Esophagus muscularis mucosa (tissue), 4 donors: ENCODE data around the gene RPS6KB1. TPM values are rescaled to one million over a fixed set of nuclear protein-coding genes. Genes with fewer than 3 reads are reported as not detected.
"Not testable (repeated sequence)": the region's sequence is repeated elsewhere in the genome, so short reads cannot be mapped to it uniquely, and the experiment has no call there.

Experiments used
- DNase-seq: peaks from one replicate; pipeline ENCODE4 v3.0.0-alpha.2; 2017; ENCODE audit errors: extremely low spot score
- H3K27ac ChIP-seq, 4 donors: fragments of 200-600 bp; sonication (generic); replicated peaks in 1 of 4; 1 replicate in 3 of 4; 2 replicates in 1 of 4; pipeline ENCODE4 v1.5.1; 2016 to 2019; ENCODE audit warnings: mild to moderate bottlenecking in 1 of 4
- H3K27me3 ChIP-seq, 4 donors: fragments of 200-600 bp; sonication (generic); one replicate each; pipeline versions ENCODE4 v1.5.1 to v1.6.0; 2016 to 2019
- H3K36me3 ChIP-seq, 4 donors: fragments of 200-600 bp; sonication (generic); one replicate each; pipeline ENCODE4 v1.5.1; 2016 to 2019
- H3K4me1 ChIP-seq, 4 donors: fragments of 200-600 bp; sonication (generic); one replicate each; pipeline ENCODE4 v1.5.1; 2016 to 2019
- H3K4me3 ChIP-seq, 4 donors: fragments of 200-600 bp; sonication (generic); 1 replicate in 2 of 4; 2 replicates in 2 of 4; pipeline ENCODE4 v1.5.1; 2016 to 2019; ENCODE audit warnings: mild to moderate bottlenecking in 4 of 4, moderate library complexity in 1 of 4
- H3K9me3 ChIP-seq, 4 donors: fragments of 200-600 bp; sonication (generic); 1 replicate in 3 of 4; 2 replicates in 1 of 4; pipeline ENCODE4 v1.5.1; 2016 to 2019
- EP300 ChIP-seq: sonication (generic); formaldehyde crosslinking; IDR thresholded peaks from one replicate; pipeline ENCODE4 v1.6.1; 2017; ENCODE audit warnings: antibody characterized with exemption
- POLR2A ChIP-seq: fragments of 450-650 bp; IDR thresholded peaks from one replicate; pipeline ENCODE4 v1.6.1; 2017; ENCODE audit warnings: antibody characterized with exemption, moderate library complexity, mild to moderate bottlenecking, low read depth
- POLR2AphosphoS5 ChIP-seq, 2 donors: sonication (generic); formaldehyde crosslinking; IDR thresholded peaks; one replicate each; pipeline ENCODE4 v1.6.1; 2017; ENCODE audit warnings: antibody characterized with exemption in 2 of 2
- WGBS: methylation state at CpG from one replicate; pipeline ENCODE4 v1.1.5; 2018; 5-methylcytosine and 5-hydroxymethylcytosine counted together
- intact Hi-C: fragments of 100-400 bp; cut with DNase I; formaldehyde crosslinking; loops from one replicate; pipeline ENCODE4 v1.15.1; 2023
- total RNA-seq, 4 donors: library from RNA; depleted of rRNA; stranded (reverse); fragments of >200 nt; gene quantifications; one replicate each; pipeline versions ENCODE4 v1.1.0 to v1.2.1, GENCODE V29; 2016
- TF ChIP-seq, protein P1 (sequence below), 3 experiments: fragments of 200-600 bp in 2 of 3; fragments of 450-650 bp in 1 of 3; sonication (generic) in 2 of 3; IDR thresholded peaks; one replicate each; pipeline ENCODE4 v1.5.1; 2017 to 2019; ENCODE audit warnings: antibody characterized with exemption in 3 of 3, mild to moderate bottlenecking in 2 of 3, moderate library complexity in 1 of 3

The RPS6KB1 gene
- total RNA-seq, 4 donors from 2014 or later: 26.6 to 45.2 (median 33.4) TPM

- peak overlapping the region in 1 of 4 donors; percentile 81 for H3K4me3 ChIP-seq
- H3K9me3 ChIP-seq: no peaks in the 10 kb centered on the region
- TF ChIP-seq POLR2A: no peak
- TF ChIP-seq POLR2AphosphoS5 (IDR thresholded peaks at IDR 0.05): no peak
- TF ChIP-seq, protein P1, sequence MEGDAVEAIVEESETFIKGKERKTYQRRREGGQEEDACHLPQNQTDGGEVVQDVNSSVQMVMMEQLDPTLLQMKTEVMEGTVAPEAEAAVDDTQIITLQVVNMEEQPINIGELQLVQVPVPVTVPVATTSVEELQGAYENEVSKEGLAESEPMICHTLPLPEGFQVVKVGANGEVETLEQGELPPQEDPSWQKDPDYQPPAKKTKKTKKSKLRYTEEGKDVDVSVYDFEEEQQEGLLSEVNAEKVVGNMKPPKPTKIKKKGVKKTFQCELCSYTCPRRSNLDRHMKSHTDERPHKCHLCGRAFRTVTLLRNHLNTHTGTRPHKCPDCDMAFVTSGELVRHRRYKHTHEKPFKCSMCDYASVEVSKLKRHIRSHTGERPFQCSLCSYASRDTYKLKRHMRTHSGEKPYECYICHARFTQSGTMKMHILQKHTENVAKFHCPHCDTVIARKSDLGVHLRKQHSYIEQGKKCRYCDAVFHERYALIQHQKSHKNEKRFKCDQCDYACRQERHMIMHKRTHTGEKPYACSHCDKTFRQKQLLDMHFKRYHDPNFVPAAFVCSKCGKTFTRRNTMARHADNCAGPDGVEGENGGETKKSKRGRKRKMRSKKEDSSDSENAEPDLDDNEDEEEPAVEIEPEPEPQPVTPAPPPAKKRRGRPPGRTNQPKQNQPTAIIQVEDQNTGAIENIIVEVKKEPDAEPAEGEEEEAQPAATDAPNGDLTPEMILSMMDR (IDR thresholded peaks at IDR 0.05): no peak
- no peak for TF ChIP-seq EP300
- intact Hi-C loops: loop anchor here (5.0 kb wide), 1 partner anchor 74 kb away; no protein-coding TSS in a partner anchor
- no peak for DNase-seq
- H3K36me3 ChIP-seq: peaks cover 0 to 16% (median 6%) of the 10 kb centered on the region in 4 donors
- no peaks in the 10 kb centered on the region for H3K27me3 ChIP-seq
- H3K4me1 ChIP-seq: peaks cover 15 to 22% (median 19%) of the 10 kb centered on the region in 4 donors
- WGBS: 89% methylated on average over 6 of the region's 6 CpGs
- H3K27ac ChIP-seq: no peak overlapping the region
Measured at GRCh38 chr17:59962739-59963318, 69.9 kb downstream of the RPS6KB1 start.

DNA sequence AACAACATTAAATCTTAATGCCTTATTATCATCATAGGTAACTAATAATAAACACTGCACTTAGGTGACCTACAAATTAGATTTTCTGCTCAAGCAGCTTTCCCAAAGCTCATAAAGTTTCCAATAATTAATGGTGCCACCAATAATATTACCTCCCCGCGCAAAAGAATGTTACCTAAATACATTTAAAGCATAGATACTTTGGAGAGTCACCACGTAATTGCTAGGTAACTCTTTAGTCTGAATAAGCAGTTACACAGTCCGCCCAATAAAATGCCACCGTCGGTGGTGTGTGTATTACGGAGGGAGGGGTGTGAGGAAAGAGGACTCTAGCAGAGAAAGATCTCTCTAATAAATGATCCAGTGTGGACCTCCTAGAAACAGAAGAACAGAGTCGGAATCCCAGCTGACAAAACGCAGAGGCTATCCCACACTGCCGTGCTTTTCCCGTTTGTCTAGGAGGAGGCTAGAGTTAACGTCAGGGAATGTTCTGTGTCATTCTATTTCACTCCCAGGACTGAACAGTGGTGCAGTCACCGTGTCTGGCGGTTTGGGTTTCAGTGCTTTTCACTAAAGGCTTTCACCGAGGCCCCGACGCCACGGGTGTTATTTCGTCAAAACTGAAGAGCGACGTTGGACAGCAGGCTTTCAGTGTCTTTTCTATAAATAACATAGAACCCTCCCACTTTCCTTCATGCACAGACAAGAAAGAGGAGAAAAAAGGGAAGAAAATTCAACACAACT is 71.0 kb downstream of the RPS6KB1 start:
- intact Hi-C loops: loop anchor here (5.0 kb wide), 1 partner anchor 73 kb away; no protein-coding TSS in a partner anchor
- Histone ChIP-seq H3K4me3 (peak overlapping the region; percentile 79 to 87 (median 83)), H3K27me3 (no peaks in the 10 kb centered on the region), H3K36me3 (peaks cover 0 to 5% (median 2%) of the 10 kb centered on the region in 4 donors), H3K27ac (peak overlapping the region; percentile 94 to 96 (median 95)), H3K9me3 (no peaks in the 10 kb centered on the region), H3K4me1 (peaks cover 15 to 22% (median 19%) of the 10 kb centered on the region in 4 donors)
- WGBS: 3% methylated on average over 21 of the region's 21 CpGs
- TF ChIP-seq POLR2A: no peak
- no peak for TF ChIP-seq EP300
- peak; percentile 13 to 64 for TF ChIP-seq POLR2AphosphoS5 (IDR thresholded peaks at IDR 0.05)
- TF ChIP-seq, protein P1 (IDR thresholded peaks at IDR 0.05): no peak
- peak; percentile 91 for DNase-seq

DNA sequence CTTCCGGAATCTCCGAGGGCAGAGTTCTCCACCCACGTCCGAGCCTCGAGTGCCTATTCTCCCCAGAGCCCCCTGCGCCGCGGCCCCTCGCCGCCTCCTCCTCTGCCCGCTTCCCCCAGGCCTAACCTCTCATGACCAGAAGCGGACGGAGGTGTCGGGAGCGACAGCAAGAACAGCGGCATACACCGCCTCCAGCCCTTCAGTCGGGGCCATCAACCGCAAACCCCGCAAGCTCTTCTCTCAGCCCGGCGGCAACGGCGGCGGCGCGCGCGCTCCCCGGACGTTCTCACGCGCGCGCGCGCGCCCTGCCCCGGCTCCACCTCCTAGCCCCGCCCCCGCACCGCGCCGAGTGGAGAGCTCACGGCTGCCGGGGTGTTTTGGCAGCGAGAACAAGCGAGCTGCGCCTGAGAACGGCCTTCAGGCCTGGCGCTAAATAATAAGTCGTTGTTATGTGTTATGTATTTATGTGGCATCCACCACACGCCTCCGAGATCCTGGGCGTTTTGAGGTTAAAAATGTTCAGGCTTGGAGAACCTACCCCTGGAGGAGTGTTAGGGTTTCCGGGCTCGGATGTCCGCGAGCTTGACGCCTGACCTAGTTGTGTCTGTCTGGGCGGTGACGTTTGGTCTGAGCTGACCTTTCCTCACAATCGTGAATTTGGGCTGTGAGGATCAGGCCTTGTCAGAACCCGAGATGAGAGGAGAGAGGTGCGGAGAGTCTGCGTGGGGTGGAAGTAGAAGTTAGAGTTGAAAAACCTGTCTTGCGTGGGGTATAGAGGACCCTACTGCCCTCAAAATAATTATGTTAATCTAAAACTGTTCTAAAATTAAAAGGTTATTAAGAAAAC is 71.8 kb downstream of the RPS6KB1 start, which contains the start of gene RNFT1:
Gene RNFT1, minus strand, starts transcription at position 259 of the 847 bp plus-strand sequence. Its CDS starts 77 bp downstream, at position 182.
- TF ChIP-seq, protein P1 (IDR thresholded peaks at IDR 0.05): peak in 1 of 3 experiments; percentile 1
- TF ChIP-seq POLR2A (peak; percentile 40), EP300 (no peak), POLR2AphosphoS5 (IDR thresholded peaks at IDR 0.05) (peak; percentile 64 to 86)
- H3K4me1 ChIP-seq: peaks cover 15 to 22% (median 19%) of the 10 kb centered on the region in 4 donors
- H3K27me3 ChIP-seq: no peaks in the 10 kb centered on the region
- peaks cover 0 to 4% (median under 1%) of the 10 kb centered on the region in 4 donors for H3K36me3 ChIP-seq
- H3K9me3 ChIP-seq: no peaks in the 10 kb centered on the region
- intact Hi-C loops: loop anchor here (5.0 kb wide), 1 partner anchor 73 kb away; no protein-coding TSS in a partner anchor
- H3K27ac ChIP-seq: peak within 1 kb of the TSS; percentile 94 to 96 (median 95)
- peak within 1 kb of the TSS; percentile 79 to 87 (median 83) for H3K4me3 ChIP-seq
- DNase-seq: peak; percentile 96
- 8% methylated on average over 28 of the region's 67 CpGs for WGBS

GRCh38 chr17:59971771-59972170 is 78.8 kb downstream of the RPS6KB1 start:
- H3K4me3 ChIP-seq, H3K4me1 ChIP-seq, H3K27ac ChIP-seq, intact Hi-C loops, DNase-seq, H3K9me3 ChIP-seq, H3K36me3 ChIP-seq, H3K27me3 ChIP-seq: not testable (repeated sequence)
- WGBS: 92% methylated on average over 2 of the region's 2 CpGs
